HEK293T (cell line): ENCODE measurements around the gene TAF5L.

Source experiments
- CTCF ChIA-PET: fragments of 350-600 bp; formaldehyde crosslinking; extraction: SDS; loops from one replicate; lab custom pipeline; 2021; ENCODE audit warnings: antibody characterized with exemption, inconsistent platforms; lab: Yijun Ruan, JAX
- POLR2A ChIA-PET: fragments of 350-600 bp; formaldehyde crosslinking; extraction: SDS; loops from one replicate; lab custom pipeline; 2020; ENCODE audit warnings: antibody characterized with exemption, inconsistent platforms; lab: Yijun Ruan, JAX
- DNase-seq: peaks from one replicate; pipeline ENCODE4 v3.0.0; 2012; ENCODE audit warnings: mixed read lengths; ENCODE audit errors: extremely low spot score
- ARNT ChIP-seq: fragments of 450-650 bp; IDR thresholded peaks from 2 replicates; pipeline ENCODE4 v1.6.1; 2017; ENCODE audit warnings: mild to moderate bottlenecking
- BHLHE40 ChIP-seq: fragments of 450-650 bp; IDR thresholded peaks from 2 replicates; pipeline ENCODE4 v1.6.1; 2016; ENCODE audit warnings: mild to moderate bottlenecking, moderate library complexity, borderline replicate concordance
- CTBP1 ChIP-seq: fragments of 450-650 bp; IDR thresholded peaks from 2 replicates; pipeline ENCODE4 v1.6.1; 2016; ENCODE audit warnings: borderline replicate concordance
- ELF4 ChIP-seq: fragments of 450-650 bp; IDR thresholded peaks from 2 replicates; pipeline ENCODE4 v1.6.1; 2017; ENCODE audit warnings: antibody characterized with exemption
- FOXA1 ChIP-seq: fragments of 450-650 bp; IDR thresholded peaks from 2 replicates; pipeline ENCODE4 v1.6.1; 2016; ENCODE audit warnings: mild to moderate bottlenecking
- FOXK2 ChIP-seq: fragments of 450-650 bp; IDR thresholded peaks from 2 replicates; pipeline ENCODE4 v1.6.1; 2016; ENCODE audit warnings: mild to moderate bottlenecking
- FOXM1 ChIP-seq: fragments of 450-650 bp; IDR thresholded peaks from 2 replicates; pipeline ENCODE4 v1.6.1; 2017; ENCODE audit warnings: mild to moderate bottlenecking, borderline replicate concordance
- HDGF ChIP-seq: fragments of 450-650 bp; IDR thresholded peaks from 2 replicates; pipeline ENCODE4 v1.6.1; 2017; ENCODE audit warnings: antibody characterized with exemption, borderline replicate concordance
- L3MBTL2 ChIP-seq: fragments of 450-650 bp; conservative IDR thresholded peaks from 2 replicates; pipeline ENCODE4 v1.6.1; 2016; ENCODE audit warnings: mild to moderate bottlenecking
- LEF1 ChIP-seq: fragments of 450-650 bp; IDR thresholded peaks from 2 replicates; pipeline ENCODE4 v1.6.1; 2017; ENCODE audit warnings: mild to moderate bottlenecking, borderline replicate concordance
- NFRKB ChIP-seq: fragments of 450-650 bp; IDR thresholded peaks from 2 replicates; pipeline ENCODE4 v1.6.1; 2016; ENCODE audit warnings: mild to moderate bottlenecking, moderate library complexity
- SP1 ChIP-seq: fragments of 450-650 bp; IDR thresholded peaks from 2 replicates; pipeline ENCODE4 v1.6.1; 2017
- SUZ12 ChIP-seq: fragments of 450-650 bp; IDR thresholded peaks from 2 replicates; pipeline ENCODE4 v1.6.1; 2016; ENCODE audit warnings: mild to moderate bottlenecking
- TARDBP ChIP-seq: fragments of 450-650 bp; IDR thresholded peaks from 2 replicates; pipeline ENCODE4 v1.6.1; 2016
- ZNF384 ChIP-seq: fragments of 450-650 bp; IDR thresholded peaks from 2 replicates; pipeline ENCODE4 v1.6.1; 2016
- TF ChIP-seq, protein P1 (sequence below): fragments of 450-650 bp; IDR thresholded peaks from 2 replicates; pipeline ENCODE4 v1.6.1; 2016

TAF5L gene

DNA sequence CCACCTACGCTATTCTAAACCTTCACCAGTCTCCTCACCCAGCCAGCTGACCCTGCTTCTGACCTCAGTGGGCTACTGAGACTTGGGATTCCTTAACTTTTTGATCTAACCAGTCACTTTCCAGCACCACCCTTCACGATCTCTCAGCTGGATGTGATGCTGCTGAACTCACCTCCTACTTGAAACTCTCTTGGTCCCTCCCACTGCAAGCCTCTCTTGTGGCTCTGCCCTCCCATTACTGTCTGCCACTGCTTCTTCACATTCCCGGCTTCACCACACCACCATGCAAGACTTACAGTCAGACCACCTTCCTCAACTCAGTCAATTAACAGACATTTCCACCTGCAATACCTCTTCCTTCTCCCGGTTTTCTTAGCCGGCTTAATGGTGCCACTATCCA lies 6.3 kb downstream of the TAF5L start:
- TF ChIP-seq FOXM1 (no peak), ELF4 (no peak), L3MBTL2 (no peak), HDGF (no peak), ARNT (no peak), FOXA1 (no peak), ZNF384 (no peak), SUZ12 (no peak), NFRKB (no peak), CTBP1 (no peak)
- ChIA-PET CTCF (interaction anchor here (0.9 kb wide), 1 partner anchor 685 kb away, joined by 3 read pairs; no protein-coding TSS in a partner anchor), POLR2A (no interaction called here)
- no peak for DNase-seq

DNA sequence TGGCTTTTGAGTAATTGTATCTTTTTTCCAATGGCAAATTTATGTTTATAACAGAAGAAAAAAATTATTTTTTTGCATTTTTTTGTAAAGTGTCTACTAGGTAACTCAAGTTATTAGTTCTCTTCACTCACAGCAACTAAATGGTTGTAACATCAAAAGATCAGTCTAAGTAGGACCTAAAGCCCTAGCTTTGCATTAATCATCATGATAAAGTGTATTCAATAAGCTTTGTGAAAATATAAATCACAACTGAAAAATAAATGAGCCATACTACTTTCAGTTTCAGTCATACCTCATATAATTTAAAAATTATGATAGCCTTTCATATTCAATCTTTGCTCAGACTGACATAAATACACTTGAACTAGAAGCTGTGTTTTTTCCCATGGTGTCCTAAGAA lies 6.9 kb downstream of the TAF5L start:
- TF ChIP-seq ZNF384 (no peak), NFRKB (no peak), LEF1 (no peak), ARNT (no peak), CTBP1 (no peak), L3MBTL2 (no peak), FOXK2 (no peak), HDGF (no peak), BHLHE40 (no peak), TARDBP (no peak), FOXA1 (no peak), SP1 (no peak), FOXM1 (no peak), ELF4 (no peak), SUZ12 (no peak)
- TF ChIP-seq, protein P1, sequence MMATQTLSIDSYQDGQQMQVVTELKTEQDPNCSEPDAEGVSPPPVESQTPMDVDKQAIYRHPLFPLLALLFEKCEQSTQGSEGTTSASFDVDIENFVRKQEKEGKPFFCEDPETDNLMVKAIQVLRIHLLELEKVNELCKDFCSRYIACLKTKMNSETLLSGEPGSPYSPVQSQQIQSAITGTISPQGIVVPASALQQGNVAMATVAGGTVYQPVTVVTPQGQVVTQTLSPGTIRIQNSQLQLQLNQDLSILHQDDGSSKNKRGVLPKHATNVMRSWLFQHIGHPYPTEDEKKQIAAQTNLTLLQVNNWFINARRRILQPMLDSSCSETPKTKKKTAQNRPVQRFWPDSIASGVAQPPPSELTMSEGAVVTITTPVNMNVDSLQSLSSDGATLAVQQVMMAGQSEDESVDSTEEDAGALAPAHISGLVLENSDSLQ, result no peak
- ChIA-PET POLR2A (no interaction called here), CTCF (interaction anchor here (0.9 kb wide), 1 partner anchor 685 kb away, joined by 3 read pairs; no protein-coding TSS in a partner anchor)
- DNase-seq, result no peak

DNA sequence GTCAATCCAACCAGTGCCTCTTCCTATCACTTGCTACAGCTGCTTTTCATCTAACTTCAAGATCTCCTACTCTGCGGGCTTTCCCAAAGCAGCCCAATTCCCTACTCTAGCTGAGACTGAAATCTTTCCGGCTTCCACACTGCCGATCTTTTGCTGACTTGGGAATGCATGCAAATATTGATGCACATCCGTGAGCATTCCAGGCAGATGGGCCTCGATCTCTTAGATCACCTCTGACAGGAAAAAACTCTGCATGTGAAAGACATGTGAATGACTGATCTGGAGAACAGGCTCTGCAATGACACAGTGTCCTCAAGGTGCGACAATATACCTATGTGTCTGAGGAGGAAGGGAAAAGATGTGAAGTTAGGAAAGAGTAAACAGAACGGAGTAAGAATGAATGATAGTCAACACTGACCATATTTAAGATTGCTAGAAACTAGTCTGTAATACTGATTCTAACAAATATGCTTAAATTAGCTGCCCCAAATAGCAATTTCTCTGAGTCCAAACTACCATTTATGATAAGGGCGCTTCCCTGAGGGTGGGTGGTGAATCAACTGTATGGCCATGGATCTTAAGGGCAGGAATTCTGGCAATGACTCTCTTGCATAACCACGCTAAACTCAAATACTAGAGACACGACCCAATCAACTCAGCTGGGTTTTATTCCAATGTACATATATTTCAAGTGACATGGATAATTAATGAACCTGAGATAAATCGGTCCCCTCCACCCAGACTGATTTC lies 8.4 kb downstream of the TAF5L start:
- no peak for TF ChIP-seq ELF4
- no peak for TF ChIP-seq ZNF384
- no peak for TF ChIP-seq L3MBTL2
- TF ChIP-seq FOXA1, result no peak
- TF ChIP-seq CTBP1, result no peak
- TF ChIP-seq FOXM1, result no peak
- no peak for TF ChIP-seq SUZ12
- TF ChIP-seq TARDBP, result no peak
- TF ChIP-seq ARNT, result no peak
- no peak for TF ChIP-seq FOXK2
- TF ChIP-seq, protein P1, result no peak
- TF ChIP-seq HDGF, result no peak
- TF ChIP-seq NFRKB, result no peak
- ChIA-PET CTCF (no interaction called here), POLR2A (no interaction called here)
- DNase-seq, result no peak

DNA sequence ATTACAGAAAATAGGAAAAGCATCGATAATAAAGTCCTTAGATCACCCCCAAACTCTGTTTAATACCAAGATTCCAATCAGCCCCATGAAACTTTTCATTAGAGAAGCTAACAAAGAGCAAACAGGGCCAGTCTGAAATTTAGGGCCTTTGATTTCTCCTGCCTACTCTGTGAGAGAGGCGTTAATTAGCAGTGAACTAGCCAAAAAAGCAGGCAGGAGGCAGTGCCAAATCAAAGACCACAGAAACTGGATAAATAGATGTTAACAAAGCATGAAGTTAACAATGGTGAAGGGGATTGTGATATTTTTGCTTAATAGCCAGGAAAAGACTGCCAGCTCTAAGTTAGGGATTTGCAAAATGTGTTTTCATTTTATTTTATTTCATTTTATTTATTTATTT lies 11.2 kb downstream of the TAF5L start:
- TF ChIP-seq SUZ12, result no peak
- TF ChIP-seq L3MBTL2, result no peak
- no peak for TF ChIP-seq HDGF
- no peak for TF ChIP-seq ELF4
- no peak for TF ChIP-seq SP1
- no peak for TF ChIP-seq ZNF384
- no peak for TF ChIP-seq FOXM1
- no peak for TF ChIP-seq FOXK2
- TF ChIP-seq BHLHE40, result no peak
- no peak for TF ChIP-seq LEF1
- TF ChIP-seq FOXA1, result no peak
- no peak for TF ChIP-seq CTBP1
- no peak for DNase-seq
- ChIA-PET CTCF (no interaction called here), POLR2A (interaction anchor here (1.1 kb wide), 1 partner anchor 63 kb away, joined by 3 read pairs; no protein-coding TSS in a partner anchor)

DNA sequence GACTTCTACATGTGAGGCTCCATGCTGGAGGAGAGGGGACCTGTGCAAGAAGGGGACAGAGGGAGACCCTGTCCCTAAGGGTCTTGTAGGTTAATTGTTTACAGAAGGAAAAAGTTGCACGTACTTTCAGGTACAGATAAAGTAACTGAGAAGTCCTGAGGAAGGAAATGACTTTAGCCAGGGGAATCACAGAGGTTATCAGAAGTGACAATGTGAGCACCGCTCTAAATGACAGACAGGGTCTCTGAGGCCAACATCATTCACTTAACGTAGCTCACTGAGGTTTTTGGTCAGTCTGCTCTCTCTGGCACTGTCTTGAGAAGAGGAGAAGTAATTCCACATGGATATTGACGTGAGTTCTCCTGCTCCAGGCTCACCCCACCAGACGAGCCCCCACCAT lies 12.0 kb downstream of the TAF5L start:
- ChIA-PET POLR2A (no interaction called here), CTCF (no interaction called here)
- TF ChIP-seq ELF4 (no peak), HDGF (no peak), FOXA1 (no peak), FOXM1 (no peak), SP1 (no peak), ZNF384 (no peak), NFRKB (no peak)
- DNase-seq, result no peak

DNA sequence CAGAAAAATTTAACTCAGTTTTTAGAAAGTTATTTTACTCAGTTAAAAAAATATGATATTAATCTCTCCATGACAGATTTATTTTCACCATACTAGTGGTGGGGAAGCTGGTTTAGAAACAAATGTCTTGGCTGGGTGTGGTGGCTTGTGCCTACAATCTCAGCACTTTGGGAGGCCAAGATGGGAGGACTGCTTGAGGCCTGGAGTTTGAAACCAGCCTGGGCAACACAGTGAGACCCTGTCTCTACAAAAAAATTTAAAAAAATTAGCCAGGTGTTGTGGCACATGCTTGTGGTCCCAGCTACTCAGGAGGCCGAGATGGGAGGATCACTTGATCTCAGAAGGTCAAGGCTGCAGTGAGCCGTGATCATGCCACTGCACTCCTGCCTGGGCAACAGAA lies 17.3 kb downstream of the TAF5L start:
- ChIA-PET POLR2A (no interaction called here), CTCF (no interaction called here)
- TF ChIP-seq FOXK2 (no peak), HDGF (no peak), CTBP1 (no peak), SUZ12 (no peak), NFRKB (no peak), TARDBP (no peak), L3MBTL2 (no peak), SP1 (no peak), ARNT (no peak), ELF4 (no peak), BHLHE40 (no peak), FOXA1 (no peak), ZNF384 (no peak)
- no peak for DNase-seq
